Activated B cell treated with CpG ODN at 0.5 μM for 24 hours (primary cell): ENCODE data around the gene DSCAML1. TPM values are rescaled to one million over a fixed set of nuclear protein-coding genes. Genes with fewer than 3 reads are reported as not detected.

ENCODE experiments used
- ATAC-seq: fragments of 200-7000 bp; cut with Tn5 transposase; one replicate; pipeline ENCODE4 v1.10.0; 2021; ENCODE audit warnings: low read depth, mild to moderate bottlenecking, moderate library complexity
- CTCF ChIA-PET: fragments of 350-600 bp; sonication (Branson Sonifier 250); formaldehyde crosslinking; loops from one replicate; lab custom pipeline; 2021; ENCODE audit warnings: antibody characterized with exemption; lab: Charles Lee
- POLR2A ChIA-PET: fragments of 350-600 bp; sonication (Branson Sonifier 250); formaldehyde crosslinking; loops from one replicate; lab custom pipeline; 2021; ENCODE audit warnings: antibody characterized with exemption; lab: Charles Lee
- DNase-seq: peaks from one replicate; pipeline ENCODE4 v3.0.0; 2022
- H3K27ac Mint-ChIP-seq: one replicate; pipeline ENCODE4 v1.8.0; 2020; ENCODE audit warnings: mixed read lengths
- H3K27me3 Mint-ChIP-seq: one replicate; pipeline ENCODE4 v1.8.0; 2021; ENCODE audit warnings: mixed read lengths
- H3K36me3 Mint-ChIP-seq: one replicate; pipeline ENCODE4 v1.8.0; 2021; ENCODE audit warnings: low read depth, mixed read lengths
- H3K4me1 Mint-ChIP-seq: one replicate; pipeline ENCODE4 v1.8.0; 2021; ENCODE audit warnings: mixed read lengths
- H3K4me3 Mint-ChIP-seq: one replicate; pipeline ENCODE4 v1.8.0; 2020; ENCODE audit warnings: mild to moderate bottlenecking, mixed read lengths
- H3K9me3 Mint-ChIP-seq: one replicate; pipeline ENCODE4 v1.8.0; 2020; ENCODE audit warnings: mixed read lengths
- intact Hi-C: fragments of 100-400 bp; cut with micrococcal nuclease; formaldehyde crosslinking; loops from one replicate; pipeline ENCODE4 v1.15.1; 2024
- total RNA-seq: library from RNA; stranded (reverse); gene quantifications from 2 replicates; pipeline ENCODE4 v1.2.3, GENCODE V29; 2022
- TF ChIP-seq, protein P1 (sequence below): fragments of 200-600 bp; IDR thresholded peaks from one replicate; pipeline ENCODE4 v1.8.0; 2022; ENCODE audit warnings: antibody characterized with exemption, mild to moderate bottlenecking

The DSCAML1 gene
- total RNA-seq, 1 donor from 2014 or later: 3.6 TPM

DNA sequence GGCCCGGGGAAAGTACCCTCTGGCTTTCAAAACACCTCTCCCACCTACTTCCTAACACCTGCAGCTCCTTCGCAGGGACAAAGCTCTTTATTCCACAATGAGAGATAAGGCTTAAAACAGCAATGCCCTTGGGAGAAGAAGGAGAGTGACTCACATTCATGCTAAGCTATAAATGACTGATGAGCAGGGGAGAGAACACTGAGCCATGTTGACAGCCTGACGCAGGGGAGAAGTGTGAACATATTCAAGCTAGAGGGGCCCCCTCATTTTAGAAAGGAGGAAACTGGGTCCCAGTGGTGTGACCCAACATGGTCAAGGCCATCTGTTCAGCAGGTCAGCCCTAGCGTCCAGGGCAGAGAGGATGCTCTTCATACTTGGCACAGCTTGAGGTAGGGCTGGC is 171.8 kb downstream of the DSCAML1 start:
- POLR2A ChIA-PET: no interaction called here
- Mint-ChIP-seq H3K4me3 (no peak overlapping the region), H3K9me3 (peaks cover 2% of the 10 kb centered on the region), H3K27me3 (peaks cover 16% of the 10 kb centered on the region), H3K4me1 (no peaks in the 10 kb centered on the region), H3K36me3 (no peaks in the 10 kb centered on the region), H3K27ac (no peak overlapping the region)
- TF ChIP-seq, protein P1, sequence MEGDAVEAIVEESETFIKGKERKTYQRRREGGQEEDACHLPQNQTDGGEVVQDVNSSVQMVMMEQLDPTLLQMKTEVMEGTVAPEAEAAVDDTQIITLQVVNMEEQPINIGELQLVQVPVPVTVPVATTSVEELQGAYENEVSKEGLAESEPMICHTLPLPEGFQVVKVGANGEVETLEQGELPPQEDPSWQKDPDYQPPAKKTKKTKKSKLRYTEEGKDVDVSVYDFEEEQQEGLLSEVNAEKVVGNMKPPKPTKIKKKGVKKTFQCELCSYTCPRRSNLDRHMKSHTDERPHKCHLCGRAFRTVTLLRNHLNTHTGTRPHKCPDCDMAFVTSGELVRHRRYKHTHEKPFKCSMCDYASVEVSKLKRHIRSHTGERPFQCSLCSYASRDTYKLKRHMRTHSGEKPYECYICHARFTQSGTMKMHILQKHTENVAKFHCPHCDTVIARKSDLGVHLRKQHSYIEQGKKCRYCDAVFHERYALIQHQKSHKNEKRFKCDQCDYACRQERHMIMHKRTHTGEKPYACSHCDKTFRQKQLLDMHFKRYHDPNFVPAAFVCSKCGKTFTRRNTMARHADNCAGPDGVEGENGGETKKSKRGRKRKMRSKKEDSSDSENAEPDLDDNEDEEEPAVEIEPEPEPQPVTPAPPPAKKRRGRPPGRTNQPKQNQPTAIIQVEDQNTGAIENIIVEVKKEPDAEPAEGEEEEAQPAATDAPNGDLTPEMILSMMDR: no peak
- ATAC-seq: no peak
- intact Hi-C loops: no loop called here
- CTCF ChIA-PET: no interaction called here
- no peak for DNase-seq

GRCh38 chr11:117623831-117624271 is 173.2 kb downstream of the DSCAML1 start:
- no peak overlapping the region for H3K4me3 Mint-ChIP-seq
- TF ChIP-seq, protein P1: no peak
- CTCF ChIA-PET: no interaction called here
- H3K4me1 Mint-ChIP-seq: no peaks in the 10 kb centered on the region
- intact Hi-C loops: no loop called here
- no peak overlapping the region for H3K27ac Mint-ChIP-seq
- ATAC-seq (no peak), DNase-seq (no peak)
- no peaks in the 10 kb centered on the region for H3K36me3 Mint-ChIP-seq
- peaks cover 18% of the 10 kb centered on the region for H3K27me3 Mint-ChIP-seq
- peaks cover 2% of the 10 kb centered on the region for H3K9me3 Mint-ChIP-seq
- POLR2A ChIA-PET: no interaction called here

GRCh38 chr11:117621226-117621625 is 175.8 kb downstream of the DSCAML1 start:
- Mint-ChIP-seq H3K9me3 (peaks cover 2% of the 10 kb centered on the region), H3K27me3 (peaks cover 15% of the 10 kb centered on the region), H3K27ac (no peak overlapping the region), H3K36me3 (no peaks in the 10 kb centered on the region), H3K4me1 (no peaks in the 10 kb centered on the region), H3K4me3 (no peak overlapping the region)
- ChIA-PET POLR2A (no interaction called here), CTCF (interaction anchor here (0.7 kb wide), 1 partner anchor 195 kb away, joined by 3 read pairs; no protein-coding TSS in a partner anchor)
- ATAC-seq (no peak), DNase-seq (no peak)
- TF ChIP-seq, protein P1: no peak
- intact Hi-C loops: no loop called here

GRCh38 chr11:117620659-117621058 is 176.4 kb downstream of the DSCAML1 start:
- Mint-ChIP-seq H3K27ac (no peak overlapping the region), H3K27me3 (peaks cover 15% of the 10 kb centered on the region), H3K4me3 (no peak overlapping the region), H3K4me1 (no peaks in the 10 kb centered on the region), H3K36me3 (no peaks in the 10 kb centered on the region), H3K9me3 (peaks cover 2% of the 10 kb centered on the region)
- ChIA-PET CTCF (interaction anchor here (0.7 kb wide), 1 partner anchor 194 kb away, joined by 3 read pairs; no protein-coding TSS in a partner anchor), POLR2A (no interaction called here)
- no peak for ATAC-seq
- TF ChIP-seq, protein P1: no peak
- no peak for DNase-seq
- intact Hi-C loops: no loop called here

DNA sequence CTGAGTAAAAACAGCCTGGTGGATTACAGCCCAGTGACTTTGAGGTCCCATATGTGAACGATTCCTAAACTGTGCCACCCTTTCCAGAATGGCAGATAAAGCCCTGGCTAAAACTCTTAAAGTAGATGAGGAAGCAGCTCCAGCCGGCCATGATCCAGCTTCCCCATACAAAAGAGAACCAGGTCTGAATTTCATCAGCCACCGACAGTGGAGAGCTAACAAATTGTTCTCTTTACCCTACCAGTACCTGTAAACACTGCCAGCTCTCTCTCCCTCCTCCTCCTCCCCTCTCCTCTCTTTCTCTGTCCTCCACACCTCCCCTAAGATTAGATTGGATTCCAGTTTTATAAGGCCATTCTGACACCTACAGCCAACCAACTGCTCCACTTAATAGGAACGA is 176.9 kb downstream of the DSCAML1 start:
- no peaks in the 10 kb centered on the region for H3K36me3 Mint-ChIP-seq
- POLR2A ChIA-PET: no interaction called here
- no peak overlapping the region for H3K4me3 Mint-ChIP-seq
- no peak for DNase-seq
- H3K27me3 Mint-ChIP-seq: peaks cover 19% of the 10 kb centered on the region
- intact Hi-C loops: no loop called here
- TF ChIP-seq, protein P1: no peak
- ATAC-seq: no peak
- peaks cover 2% of the 10 kb centered on the region for H3K9me3 Mint-ChIP-seq
- no peaks in the 10 kb centered on the region for H3K4me1 Mint-ChIP-seq
- H3K27ac Mint-ChIP-seq: no peak overlapping the region
- CTCF ChIA-PET: no interaction called here
